OCI-LY1 (cell line): ENCODE measurements around the gene KIFAP3.
"Not testable (repeated sequence)": the region's sequence is repeated elsewhere in the genome, so short reads cannot be mapped to it uniquely, and the experiment has no call there.

ENCODE experiments used
- H2AFZ ChIP-seq: fragments of 200-600 bp; sonication (generic), shearing (Covaris generic); 2 replicates; pipeline ENCODE4 v1.6.0; 2014; ENCODE audit warnings: antibody characterized with exemption, mild to moderate bottlenecking, low read length
- H3F3A ChIP-seq: fragments of 200-600 bp; sonication (generic), shearing (Covaris generic); 2 replicates; pipeline ENCODE4 v1.6.0; 2014; ENCODE audit warnings: mild to moderate bottlenecking, antibody characterized with exemption, low read length, moderate library complexity; ENCODE audit not compliant: insufficient read depth
- H3K27ac ChIP-seq: fragments of 200-600 bp; sonication (generic); 2 replicates; pipeline ENCODE4 v1.5.1; 2014; ENCODE audit warnings: low read length, mixed run types, mild to moderate bottlenecking, low read depth; ENCODE audit not compliant: poor library complexity, severe bottlenecking
- H3K27me3 ChIP-seq: fragments of 200-600 bp; sonication (generic); 2 replicates; pipeline ENCODE4 v1.6.0; 2014; ENCODE audit warnings: antibody characterized with exemption, mild to moderate bottlenecking, low read length, moderate library complexity; ENCODE audit not compliant: insufficient read depth
- H3K36me3 ChIP-seq: fragments of 200-600 bp; sonication (generic); 2 replicates; pipeline ENCODE4 v1.6.1; 2014; ENCODE audit warnings: mild to moderate bottlenecking, antibody characterized with exemption, low read length, moderate library complexity, mixed read lengths; ENCODE audit not compliant: insufficient read depth
- H3K4me1 ChIP-seq: fragments of 200-600 bp; sonication (generic); 2 replicates; pipeline ENCODE4 v1.5.1; 2014; ENCODE audit warnings: mild to moderate bottlenecking, low read length, moderate library complexity; ENCODE audit not compliant: insufficient read depth, severe bottlenecking
- H3K4me2 ChIP-seq: fragments of 200-600 bp; sonication (generic), shearing (Covaris generic); 2 replicates; pipeline ENCODE4 v1.6.1; 2014; ENCODE audit warnings: low read length
- H3K4me3 ChIP-seq: fragments of 200-600 bp; sonication (generic); 2 replicates; pipeline ENCODE4 v1.5.1; 2014; ENCODE audit warnings: low read length, low read depth, mild to moderate bottlenecking, mixed read lengths; ENCODE audit not compliant: poor library complexity, severe bottlenecking
- H3K79me2 ChIP-seq: fragments of 200-600 bp; shearing (Covaris generic); 2 replicates; pipeline ENCODE4 v1.6.1; 2016; ENCODE audit warnings: mixed run types, low read length, mixed read lengths; ENCODE audit not compliant: insufficient read depth
- H3K9ac ChIP-seq: fragments of 200-600 bp; sonication (generic), shearing (Covaris generic); 2 replicates; pipeline ENCODE4 v1.6.1; 2014; ENCODE audit warnings: mild to moderate bottlenecking, low read length, mixed read lengths
- H3K9me2 ChIP-seq: fragments of 200-600 bp; sonication (generic), shearing (Covaris generic); 2 replicates; pipeline ENCODE4 v1.6.1; 2014; ENCODE audit warnings: low read depth, mild to moderate bottlenecking, low read length, mixed read lengths
- H3K9me3 ChIP-seq: fragments of 200-600 bp; shearing (Covaris generic); 2 replicates; pipeline ENCODE4 v1.6.1; 2014; ENCODE audit warnings: low read length, mixed read lengths
- H4K20me1 ChIP-seq: fragments of 200-600 bp; sonication (generic), shearing (Covaris generic); 2 replicates; pipeline ENCODE4 v1.6.0; 2016; ENCODE audit warnings: mild to moderate bottlenecking, low read length; ENCODE audit not compliant: insufficient read depth
- EZH2 ChIP-seq: fragments of 200-600 bp; sonication (generic), shearing (Covaris generic); IDR thresholded peaks from 2 replicates; pipeline ENCODE4 v1.8.0; 2017; ENCODE audit warnings: borderline replicate concordance, mixed run types, mild to moderate bottlenecking, antibody characterized with exemption, low read length, moderate library complexity, mixed read lengths
- TF ChIP-seq, protein P1 (sequence below): fragments of 200-600 bp; sonication (generic), shearing (Covaris generic); IDR thresholded peaks from 2 replicates; pipeline ENCODE4 v1.5.1; 2017; ENCODE audit warnings: mild to moderate bottlenecking, antibody characterized with exemption, low read length, moderate library complexity, mixed read lengths

The KIFAP3 gene

DNA sequence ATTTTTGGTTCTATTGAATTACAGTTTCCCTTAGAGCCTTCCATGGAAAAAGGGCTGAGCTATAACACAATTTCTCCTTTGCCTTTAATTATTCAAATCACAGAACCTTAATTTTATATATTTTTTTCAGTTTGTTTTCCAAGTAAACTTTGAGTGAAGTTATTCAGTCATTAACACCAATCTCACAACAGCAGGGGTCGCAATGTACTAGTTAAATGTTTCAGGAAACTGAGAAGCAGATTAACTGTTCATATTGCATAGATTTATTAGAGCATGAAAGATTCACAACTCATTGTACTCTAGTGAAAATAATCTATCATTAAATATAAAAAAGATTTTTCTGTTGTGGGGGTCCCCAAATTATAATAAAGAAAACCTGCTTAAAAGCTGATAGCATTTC lies 64.1 kb downstream of the KIFAP3 start:
- H3K79me2 ChIP-seq: no peaks in the 10 kb centered on the region
- H3K36me3 ChIP-seq: no peaks in the 10 kb centered on the region
- no peak overlapping the region for H3K27ac ChIP-seq
- TF ChIP-seq, protein P1, sequence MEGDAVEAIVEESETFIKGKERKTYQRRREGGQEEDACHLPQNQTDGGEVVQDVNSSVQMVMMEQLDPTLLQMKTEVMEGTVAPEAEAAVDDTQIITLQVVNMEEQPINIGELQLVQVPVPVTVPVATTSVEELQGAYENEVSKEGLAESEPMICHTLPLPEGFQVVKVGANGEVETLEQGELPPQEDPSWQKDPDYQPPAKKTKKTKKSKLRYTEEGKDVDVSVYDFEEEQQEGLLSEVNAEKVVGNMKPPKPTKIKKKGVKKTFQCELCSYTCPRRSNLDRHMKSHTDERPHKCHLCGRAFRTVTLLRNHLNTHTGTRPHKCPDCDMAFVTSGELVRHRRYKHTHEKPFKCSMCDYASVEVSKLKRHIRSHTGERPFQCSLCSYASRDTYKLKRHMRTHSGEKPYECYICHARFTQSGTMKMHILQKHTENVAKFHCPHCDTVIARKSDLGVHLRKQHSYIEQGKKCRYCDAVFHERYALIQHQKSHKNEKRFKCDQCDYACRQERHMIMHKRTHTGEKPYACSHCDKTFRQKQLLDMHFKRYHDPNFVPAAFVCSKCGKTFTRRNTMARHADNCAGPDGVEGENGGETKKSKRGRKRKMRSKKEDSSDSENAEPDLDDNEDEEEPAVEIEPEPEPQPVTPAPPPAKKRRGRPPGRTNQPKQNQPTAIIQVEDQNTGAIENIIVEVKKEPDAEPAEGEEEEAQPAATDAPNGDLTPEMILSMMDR: peak; percentile 61
- TF ChIP-seq EZH2: no peak
- H3K27me3 ChIP-seq: no peaks in the 10 kb centered on the region
- H3F3A ChIP-seq: no peaks in the 10 kb centered on the region
- H2AFZ ChIP-seq: no peak overlapping the region
- H3K9me2 ChIP-seq: no peaks in the 10 kb centered on the region
- no peak overlapping the region for H3K4me3 ChIP-seq
- H4K20me1 ChIP-seq: no peaks in the 10 kb centered on the region
- no peaks in the 10 kb centered on the region for H3K4me1 ChIP-seq
- H3K4me2 ChIP-seq: no peak overlapping the region
- no peak overlapping the region for H3K9ac ChIP-seq
- H3K9me3 ChIP-seq: no peaks in the 10 kb centered on the region

DNA sequence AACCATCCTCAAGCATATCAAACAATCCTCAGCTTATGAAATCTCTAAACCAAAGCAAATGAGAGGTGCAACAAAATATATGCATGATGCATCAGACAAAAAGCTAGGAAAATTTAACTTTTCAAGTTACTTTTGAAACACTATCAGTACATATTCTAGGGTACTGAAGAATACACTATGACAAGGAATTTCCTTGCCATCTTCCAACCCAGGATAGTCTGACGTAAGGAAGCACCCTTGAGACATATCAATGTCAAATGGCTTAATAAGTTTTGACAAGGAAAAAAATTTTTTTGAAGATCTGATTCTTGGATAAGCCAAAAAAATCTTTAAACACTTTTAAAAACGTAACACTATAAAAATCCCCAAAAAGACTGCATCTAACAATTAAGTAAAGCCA lies 64.9 kb downstream of the KIFAP3 start:
- H4K20me1 ChIP-seq: no peaks in the 10 kb centered on the region
- no peak overlapping the region for H3K9ac ChIP-seq
- H3K9me2 ChIP-seq: no peaks in the 10 kb centered on the region
- H3K36me3 ChIP-seq: no peaks in the 10 kb centered on the region
- no peaks in the 10 kb centered on the region for H3K79me2 ChIP-seq
- no peak overlapping the region for H3K4me3 ChIP-seq
- H3K9me3 ChIP-seq: no peaks in the 10 kb centered on the region
- no peaks in the 10 kb centered on the region for H3K27me3 ChIP-seq
- H3K27ac ChIP-seq: no peak overlapping the region
- no peak for TF ChIP-seq EZH2
- TF ChIP-seq, protein P1: no peak
- H2AFZ ChIP-seq: no peak overlapping the region
- H3K4me2 ChIP-seq: no peak overlapping the region
- no peaks in the 10 kb centered on the region for H3K4me1 ChIP-seq
- H3F3A ChIP-seq: no peaks in the 10 kb centered on the region

DNA sequence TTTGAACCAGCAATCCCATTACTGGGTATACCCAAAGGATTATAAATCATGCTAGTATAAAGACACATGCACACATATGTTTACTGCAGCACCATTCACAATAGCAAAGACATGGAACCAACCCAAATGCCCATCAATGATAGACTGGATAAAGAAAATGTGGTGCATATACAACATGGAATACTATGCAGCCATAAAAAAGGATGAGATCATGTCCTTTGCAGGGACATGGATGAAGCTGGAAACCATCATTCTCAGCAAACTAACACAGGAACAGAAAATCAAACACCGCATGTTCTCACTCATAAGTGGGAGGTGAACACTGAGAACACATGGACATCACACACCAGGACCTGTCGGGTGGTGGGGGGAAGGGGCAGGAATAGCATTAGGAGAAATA lies 65.8 kb downstream of the KIFAP3 start:
- not testable (repeated sequence) for H3K9me3 ChIP-seq, H3K36me3 ChIP-seq, H3K4me3 ChIP-seq, H3K27me3 ChIP-seq, H3K79me2 ChIP-seq, H3K9me2 ChIP-seq, H3K9ac ChIP-seq, H3K4me1 ChIP-seq, H2AFZ ChIP-seq, H3K4me2 ChIP-seq, H3F3A ChIP-seq, H4K20me1 ChIP-seq, H3K27ac ChIP-seq

DNA sequence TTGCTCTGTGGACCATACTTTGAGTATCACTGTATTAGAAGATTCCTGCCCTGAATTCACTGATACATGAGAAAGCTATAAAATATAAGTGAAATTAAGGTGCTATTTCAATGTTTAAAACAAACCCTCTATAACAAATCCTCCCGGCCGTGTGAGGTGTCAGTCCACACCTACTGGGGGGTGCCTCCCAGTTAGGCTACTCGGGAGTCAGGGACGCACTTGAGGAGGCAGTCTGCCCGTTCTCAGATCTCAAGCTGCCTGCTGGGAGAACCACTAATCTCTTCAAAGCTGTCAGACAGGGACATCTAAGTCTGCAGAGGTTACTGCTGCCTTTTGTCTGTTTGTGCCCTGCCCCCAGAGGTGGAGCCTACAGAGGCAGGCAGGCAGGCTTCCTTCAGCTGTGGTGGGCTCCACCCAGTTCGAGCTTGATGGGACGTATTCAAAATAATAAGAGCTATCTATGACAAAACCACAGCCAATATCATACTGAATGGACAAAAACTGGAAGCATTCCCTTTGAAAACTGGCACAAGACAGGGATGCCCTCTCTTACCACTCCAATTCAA lies 71.1 kb downstream of the KIFAP3 start:
- H3F3A ChIP-seq, H3K79me2 ChIP-seq, H3K27ac ChIP-seq, H3K27me3 ChIP-seq, H3K4me3 ChIP-seq, H3K9ac ChIP-seq, H3K36me3 ChIP-seq, H3K4me2 ChIP-seq, H2AFZ ChIP-seq, H3K9me3 ChIP-seq, H3K9me2 ChIP-seq, H4K20me1 ChIP-seq, H3K4me1 ChIP-seq: not testable (repeated sequence)
